ENCODE results near the gene MMADHC.

DNA sequence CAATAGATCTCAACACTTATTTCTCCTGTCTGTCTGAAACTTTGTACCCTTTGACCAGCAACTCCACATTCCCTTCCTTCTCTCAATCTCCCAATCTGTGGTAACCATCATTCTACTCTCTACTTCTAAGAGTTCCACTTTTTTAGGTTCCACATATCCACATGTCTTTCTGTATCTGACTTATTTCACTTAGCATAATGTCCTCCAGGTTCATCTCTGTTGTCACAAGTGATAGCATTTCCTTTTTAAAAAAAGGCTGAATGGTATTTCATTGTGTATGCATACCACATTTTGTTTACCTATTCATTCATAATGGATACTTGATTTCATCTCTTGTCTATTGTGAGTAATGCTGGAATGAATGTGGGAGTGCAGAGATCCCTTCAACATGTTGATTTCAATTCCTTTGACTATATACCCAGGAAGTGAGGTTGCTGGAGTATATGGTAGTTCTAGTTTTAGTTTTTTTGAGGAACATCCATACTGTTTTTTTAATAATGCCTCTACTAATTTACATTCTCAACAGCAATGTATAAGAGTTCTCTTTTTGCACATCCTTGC, 18.8 kb upstream of the MMADHC start:
- TF ChIP-seq CTCF (IDR thresholded peaks at IDR 0.05), result no peak
- no peak for TF ChIP-seq JUNB (IDR thresholded peaks at IDR 0.05)
- TF ChIP-seq CHD2 (IDR thresholded peaks at IDR 0.05; ENCODE audit: low read length, partially characterized antibody), result no peak
- TF ChIP-seq RCOR1 (IDR thresholded peaks at IDR 0.05; ENCODE audit: low read depth, low read length), result no peak
- TF ChIP-seq, protein P1, sequence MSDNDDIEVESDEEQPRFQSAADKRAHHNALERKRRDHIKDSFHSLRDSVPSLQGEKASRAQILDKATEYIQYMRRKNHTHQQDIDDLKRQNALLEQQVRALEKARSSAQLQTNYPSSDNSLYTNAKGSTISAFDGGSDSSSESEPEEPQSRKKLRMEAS (IDR thresholded peaks at IDR 0.05), result no peak
- TF ChIP-seq EP300 (IDR thresholded peaks at IDR 0.05), result no peak
- TF ChIP-seq REST (IDR thresholded peaks at IDR 0.05), result no peak
- TF ChIP-seq POLR2A (IDR thresholded peaks at IDR 0.05; ENCODE audit: low read length), result no peak
- TF ChIP-seq HOXB13 (CRISPR knock-in tag; IDR thresholded peaks at IDR 0.05; ENCODE audit: low read depth), result no peak
- no peak for TF ChIP-seq BHLHE40 (IDR thresholded peaks at IDR 0.05; ENCODE audit: low read depth, low read length)
